GM20000 (cell line): ENCODE data around the gene MAPK8.

ENCODE experiments used
- DNase-seq: peaks from one replicate; pipeline ENCODE4 v3.0.0; 2012; ENCODE audit warnings: low spot score
- TF ChIP-seq, protein P1 (sequence below): IDR thresholded peaks from 2 replicates; pipeline ENCODE4 v1.5.1; 2012; ENCODE audit warnings: mild to moderate bottlenecking, control low read depth; ENCODE audit errors: extremely low read depth, missing control alignments

Gene MAPK8

GRCh38 chr10:48455055-48455391 is 148.5 kb downstream of the MAPK8 start:
- DNase-seq, result peak; percentile 22
- TF ChIP-seq, protein P1, sequence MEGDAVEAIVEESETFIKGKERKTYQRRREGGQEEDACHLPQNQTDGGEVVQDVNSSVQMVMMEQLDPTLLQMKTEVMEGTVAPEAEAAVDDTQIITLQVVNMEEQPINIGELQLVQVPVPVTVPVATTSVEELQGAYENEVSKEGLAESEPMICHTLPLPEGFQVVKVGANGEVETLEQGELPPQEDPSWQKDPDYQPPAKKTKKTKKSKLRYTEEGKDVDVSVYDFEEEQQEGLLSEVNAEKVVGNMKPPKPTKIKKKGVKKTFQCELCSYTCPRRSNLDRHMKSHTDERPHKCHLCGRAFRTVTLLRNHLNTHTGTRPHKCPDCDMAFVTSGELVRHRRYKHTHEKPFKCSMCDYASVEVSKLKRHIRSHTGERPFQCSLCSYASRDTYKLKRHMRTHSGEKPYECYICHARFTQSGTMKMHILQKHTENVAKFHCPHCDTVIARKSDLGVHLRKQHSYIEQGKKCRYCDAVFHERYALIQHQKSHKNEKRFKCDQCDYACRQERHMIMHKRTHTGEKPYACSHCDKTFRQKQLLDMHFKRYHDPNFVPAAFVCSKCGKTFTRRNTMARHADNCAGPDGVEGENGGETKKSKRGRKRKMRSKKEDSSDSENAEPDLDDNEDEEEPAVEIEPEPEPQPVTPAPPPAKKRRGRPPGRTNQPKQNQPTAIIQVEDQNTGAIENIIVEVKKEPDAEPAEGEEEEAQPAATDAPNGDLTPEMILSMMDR, result no peak

GRCh38 chr10:48455392-48456151 is 149.1 kb downstream of the MAPK8 start:
- DNase-seq, result peak; percentile 29
- TF ChIP-seq, protein P1, result no peak

DNA sequence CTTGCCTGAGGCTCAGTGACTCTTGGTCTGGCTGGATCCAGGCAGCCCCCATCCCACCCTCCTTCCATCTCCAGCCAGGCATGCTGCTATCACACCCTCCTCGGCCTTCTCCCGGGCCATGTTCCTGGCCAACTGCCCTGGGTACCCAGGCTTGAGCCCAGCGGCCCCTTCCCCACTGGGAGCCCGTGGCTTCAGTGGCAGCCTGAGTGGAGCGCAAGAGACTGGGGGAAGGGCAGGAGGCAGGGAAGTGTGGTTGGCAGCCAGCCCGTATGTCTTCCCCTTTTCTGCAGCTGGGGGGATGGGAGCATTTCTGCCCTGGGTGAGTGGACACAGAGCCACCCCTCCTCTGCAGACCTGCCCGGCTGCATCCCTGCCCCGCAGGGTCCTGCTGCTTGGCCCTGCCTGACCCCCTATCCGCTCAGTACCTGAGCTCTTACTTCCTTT is 149.9 kb downstream of the MAPK8 start:
- TF ChIP-seq, protein P1, result no peak
- no peak for DNase-seq

DNA sequence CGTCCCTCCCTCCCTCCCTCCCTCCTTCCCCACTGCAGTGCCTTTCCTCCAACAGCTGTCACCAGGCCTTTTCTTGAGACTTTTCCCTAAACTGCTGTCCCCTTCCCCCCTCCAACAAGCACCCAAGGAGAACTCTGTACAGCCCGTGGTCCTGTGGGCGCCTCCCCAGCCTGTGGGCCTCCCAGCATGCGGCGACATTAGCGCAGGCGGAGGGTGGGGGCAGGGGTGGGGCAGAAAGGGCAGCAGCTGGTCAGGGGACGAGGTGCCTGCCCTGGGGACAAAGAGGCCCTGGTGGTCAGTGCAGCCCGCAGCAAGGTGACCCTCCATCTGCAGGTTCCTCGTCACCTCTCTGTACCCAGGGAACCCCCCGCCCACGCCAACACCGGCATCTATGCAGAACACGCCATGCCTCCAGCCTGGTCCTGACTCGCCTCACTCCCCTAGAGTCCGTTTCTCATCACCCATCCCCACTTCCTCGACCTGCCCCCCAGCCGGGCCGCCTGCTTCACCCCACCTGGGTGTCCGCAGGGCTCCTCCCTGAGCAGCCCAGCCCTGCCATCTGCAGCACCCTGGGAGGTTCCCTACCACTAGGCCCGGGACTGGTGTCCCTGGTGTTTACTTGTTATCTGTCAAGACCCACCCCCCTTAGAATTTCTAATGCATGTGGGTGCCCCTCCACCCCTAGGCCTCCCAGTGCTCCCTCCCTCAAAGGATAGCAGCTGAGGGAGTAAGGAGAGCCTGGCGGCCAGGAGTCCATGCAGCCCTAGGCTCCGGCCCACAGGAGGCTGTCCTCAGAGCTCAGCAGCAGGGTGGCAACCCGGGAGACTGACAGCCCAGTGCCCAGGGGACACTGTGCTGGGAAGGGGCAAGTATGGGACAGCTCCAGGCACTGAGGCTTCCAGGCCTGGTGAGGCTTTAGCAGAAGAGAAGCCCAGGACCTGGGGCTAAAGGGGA is 150.6 kb downstream of the MAPK8 start:
- DNase-seq, result peak; percentile 77
- TF ChIP-seq, protein P1, result no peak

GRCh38 chr10:48457949-48458661 is 151.6 kb downstream of the MAPK8 start:
- TF ChIP-seq, protein P1, result no peak
- DNase-seq, result no peak

- TF ChIP-seq, protein P1, result no peak
- no peak for DNase-seq
Measured at GRCh38 chr10:48458662-48459048, 152.2 kb downstream of the MAPK8 start.
